Lower lobe of right lung (tissue), 2 donors: Measurements from ENCODE around the gene TACC3. TPM values are rescaled to one million over a fixed set of nuclear protein-coding genes. Genes with fewer than 3 reads are reported as not detected.
A peak's percentile ranks its signal among the peaks of the same experiment; 100 is the strongest.

Experiments used
- ATAC-seq, 2 donors: fragments of 200-7000 bp; cut with Tn5 transposase; one replicate each; pipeline ENCODE4 v1.9.1; 2020 to 2022; ENCODE audit warnings: mild to moderate bottlenecking in 2 of 2, moderate library complexity in 2 of 2
- DNase-seq: peaks from one replicate; pipeline ENCODE4 v3.0.0-alpha.2; 2020
- H3K27ac ChIP-seq: fragments of 200-600 bp; one replicate; pipeline ENCODE4 v1.8.0; 2022
- H3K27me3 ChIP-seq: fragments of 200-600 bp; one replicate; pipeline ENCODE4 v1.8.0; 2022; ENCODE audit warnings: low read depth
- H3K36me3 ChIP-seq: fragments of 200-600 bp; one replicate; pipeline ENCODE4 v1.8.0; 2022; ENCODE audit warnings: mild to moderate bottlenecking
- H3K4me1 ChIP-seq: fragments of 200-600 bp; one replicate; pipeline ENCODE4 v1.8.0; 2022
- H3K4me3 ChIP-seq: fragments of 200-600 bp; one replicate; pipeline ENCODE4 v1.8.0; 2022; ENCODE audit warnings: mild to moderate bottlenecking
- H3K9me3 ChIP-seq: fragments of 200-600 bp; one replicate; pipeline ENCODE4 v1.8.0; 2022
- intact Hi-C: fragments of 100-400 bp; cut with DNase I; formaldehyde crosslinking; loops from one replicate; pipeline ENCODE4 v1.11.0; 2022
- total RNA-seq: library from RNA; stranded (reverse); fragmentation: NEBNext Ultra II Directional; extraction: Animal tissue kit (Norgen Biotek cat#: 25700); gene quantifications from one replicate; pipeline ENCODE4 v1.2.1, GENCODE V29; 2021
- TF ChIP-seq, protein P1 (sequence below): fragments of 200-600 bp; IDR thresholded peaks from one replicate; pipeline ENCODE4 v1.8.0; 2022; ENCODE audit warnings: antibody characterized with exemption, mild to moderate bottlenecking
- donor health status: DM: no; HTN: yes; CAD: no; lungs with severe emphysema.

Gene TACC3
- total RNA-seq, 1 donor from 2014 or later, result 19.3 TPM

DNA sequence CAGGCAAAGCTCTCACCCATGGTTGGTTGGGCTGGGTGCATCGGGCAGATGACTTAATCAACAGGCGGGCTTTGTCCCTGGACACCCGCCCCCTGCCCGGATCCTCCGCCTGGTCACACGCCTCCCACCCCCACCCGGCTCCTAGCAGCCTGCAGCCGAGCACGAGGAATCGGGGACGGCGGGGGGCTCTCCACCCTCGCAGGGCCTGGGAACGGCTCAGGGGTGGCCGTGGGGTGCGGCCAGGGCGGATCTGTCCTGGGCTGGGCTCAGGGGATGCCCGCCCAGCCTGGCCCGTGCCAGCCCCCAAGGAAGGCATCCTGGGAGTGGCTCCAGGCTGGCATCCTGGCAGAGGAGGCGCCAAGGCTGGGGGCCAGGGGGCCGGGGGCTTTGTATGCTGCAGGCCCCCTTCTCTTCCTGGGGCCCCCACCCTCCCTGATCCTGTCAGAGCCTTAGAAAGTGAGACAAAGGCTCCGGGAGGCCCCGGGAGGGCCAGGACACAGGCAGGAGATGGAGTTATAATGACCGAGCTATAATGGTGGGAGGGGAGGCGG, 39.3 kb downstream of the TACC3 start:
- TF ChIP-seq, protein P1, sequence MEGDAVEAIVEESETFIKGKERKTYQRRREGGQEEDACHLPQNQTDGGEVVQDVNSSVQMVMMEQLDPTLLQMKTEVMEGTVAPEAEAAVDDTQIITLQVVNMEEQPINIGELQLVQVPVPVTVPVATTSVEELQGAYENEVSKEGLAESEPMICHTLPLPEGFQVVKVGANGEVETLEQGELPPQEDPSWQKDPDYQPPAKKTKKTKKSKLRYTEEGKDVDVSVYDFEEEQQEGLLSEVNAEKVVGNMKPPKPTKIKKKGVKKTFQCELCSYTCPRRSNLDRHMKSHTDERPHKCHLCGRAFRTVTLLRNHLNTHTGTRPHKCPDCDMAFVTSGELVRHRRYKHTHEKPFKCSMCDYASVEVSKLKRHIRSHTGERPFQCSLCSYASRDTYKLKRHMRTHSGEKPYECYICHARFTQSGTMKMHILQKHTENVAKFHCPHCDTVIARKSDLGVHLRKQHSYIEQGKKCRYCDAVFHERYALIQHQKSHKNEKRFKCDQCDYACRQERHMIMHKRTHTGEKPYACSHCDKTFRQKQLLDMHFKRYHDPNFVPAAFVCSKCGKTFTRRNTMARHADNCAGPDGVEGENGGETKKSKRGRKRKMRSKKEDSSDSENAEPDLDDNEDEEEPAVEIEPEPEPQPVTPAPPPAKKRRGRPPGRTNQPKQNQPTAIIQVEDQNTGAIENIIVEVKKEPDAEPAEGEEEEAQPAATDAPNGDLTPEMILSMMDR, result no peak
- ATAC-seq, result no peak
- H3K4me3 ChIP-seq, result no peak overlapping the region
- peaks cover 7% of the 10 kb centered on the region for H3K27me3 ChIP-seq
- intact Hi-C loops, result no loop called here
- H3K36me3 ChIP-seq, result no peaks in the 10 kb centered on the region
- H3K9me3 ChIP-seq, result no peaks in the 10 kb centered on the region
- DNase-seq, result no peak
- H3K27ac ChIP-seq, result peak overlapping the region; percentile 56
- H3K4me1 ChIP-seq, result peaks cover 18% of the 10 kb centered on the region

DNA sequence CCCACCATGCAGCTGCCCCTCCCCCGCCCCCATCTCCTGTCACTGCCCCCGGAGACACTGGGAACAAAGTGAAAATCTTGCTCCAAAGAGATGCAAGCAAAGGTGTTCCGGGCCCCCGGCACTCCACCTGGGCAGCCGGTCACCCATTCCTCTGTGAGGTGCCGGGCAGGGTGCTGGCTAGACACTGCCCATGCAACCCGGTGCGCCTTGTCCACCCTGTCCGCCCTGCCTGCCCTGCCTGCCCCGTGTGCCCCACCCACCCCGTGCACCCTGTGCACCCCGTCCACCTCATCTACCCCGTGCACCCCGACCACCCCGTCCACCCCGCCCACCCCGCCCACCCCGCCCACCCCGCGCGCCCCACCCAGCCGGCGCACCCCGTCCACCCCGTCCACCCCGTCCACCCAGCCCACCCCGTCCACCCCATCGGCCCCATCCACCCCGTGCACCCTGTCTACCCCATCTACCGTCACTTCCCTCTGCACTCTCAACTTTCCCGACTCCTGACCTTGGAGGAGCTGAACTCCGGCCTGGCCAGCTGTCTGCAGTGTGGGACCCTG, 39.9 kb downstream of the TACC3 start:
- Histone ChIP-seq H3K4me3 (no peak overlapping the region), H3K36me3 (no peaks in the 10 kb centered on the region), H3K27me3 (peaks cover 7% of the 10 kb centered on the region), H3K9me3 (no peaks in the 10 kb centered on the region), H3K4me1 (peaks cover 23% of the 10 kb centered on the region), H3K27ac (no peak overlapping the region)
- ATAC-seq, result no peak
- TF ChIP-seq, protein P1, result no peak
- intact Hi-C loops, result no loop called here
- DNase-seq, result no peak

DNA sequence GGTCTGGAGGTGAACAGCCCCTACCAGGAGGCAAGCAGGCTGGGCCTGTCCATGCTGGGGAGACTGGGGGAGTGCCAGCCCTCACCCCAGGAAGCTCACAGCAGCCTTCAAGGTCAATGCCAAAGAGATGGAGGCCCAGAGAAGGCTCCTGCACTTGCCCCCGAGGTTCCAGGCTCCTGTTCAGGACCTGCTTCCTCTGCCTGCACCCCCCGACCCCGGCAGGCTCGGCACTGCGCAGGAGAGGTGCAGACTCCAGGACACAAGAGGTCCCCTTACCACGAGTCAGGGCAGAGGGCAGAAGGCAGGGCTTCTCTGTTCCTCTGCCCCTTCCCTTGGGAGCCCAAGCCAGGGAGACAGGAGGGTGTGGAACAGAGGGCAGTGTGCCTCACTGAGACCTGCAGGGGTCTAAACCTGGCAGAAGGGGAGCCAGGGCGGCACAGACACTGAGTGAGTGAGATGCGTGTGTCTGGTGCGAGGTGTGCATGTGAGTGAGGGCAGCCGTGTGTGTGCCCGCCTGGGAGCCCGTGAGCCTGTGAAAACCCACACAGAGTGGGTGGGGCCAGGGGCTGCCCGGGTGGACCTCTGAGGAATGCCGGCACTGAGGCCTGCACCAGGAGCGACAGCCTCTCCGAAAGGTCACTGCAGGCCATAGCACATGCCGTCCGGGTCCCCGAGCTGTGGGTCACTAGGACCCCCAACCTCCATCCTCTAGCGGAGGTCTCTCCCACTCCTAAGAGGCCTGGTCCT, 41.1 kb downstream of the TACC3 start:
- TF ChIP-seq, protein P1, result no peak
- no peaks in the 10 kb centered on the region for H3K36me3 ChIP-seq
- no peaks in the 10 kb centered on the region for H3K9me3 ChIP-seq
- ATAC-seq (no peak), DNase-seq (no peak)
- intact Hi-C loops, result no loop called here
- H3K27me3 ChIP-seq, result peaks cover 15% of the 10 kb centered on the region
- peaks cover 31% of the 10 kb centered on the region for H3K4me1 ChIP-seq
- no peak overlapping the region for H3K27ac ChIP-seq
- H3K4me3 ChIP-seq, result no peak overlapping the region

DNA sequence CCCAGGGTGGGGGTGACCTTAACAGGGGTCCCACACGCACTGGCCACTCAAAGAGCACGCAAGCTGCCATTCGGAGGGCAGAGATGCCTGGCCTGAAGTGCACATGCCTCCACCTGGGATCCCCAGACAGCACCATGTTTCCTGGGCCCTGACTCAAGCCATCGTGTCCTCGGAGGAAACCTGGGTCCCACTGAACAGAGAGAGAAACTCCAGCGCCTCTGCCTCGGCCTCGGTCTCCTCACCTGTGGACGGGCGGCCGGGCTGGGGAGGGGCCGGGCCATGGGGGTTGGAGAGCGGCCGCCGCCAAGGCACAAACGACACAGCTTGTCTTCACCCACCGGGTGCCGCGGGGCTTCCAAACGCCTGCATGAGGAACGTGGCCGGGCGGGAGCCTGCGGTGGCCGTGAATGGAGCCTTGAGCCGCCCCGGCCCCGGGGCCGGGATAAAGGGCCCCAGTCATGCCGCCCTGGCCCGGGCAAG, 41.8 kb downstream of the TACC3 start:
- no peak for DNase-seq
- intact Hi-C loops, result no loop called here
- TF ChIP-seq, protein P1, result no peak

DNA sequence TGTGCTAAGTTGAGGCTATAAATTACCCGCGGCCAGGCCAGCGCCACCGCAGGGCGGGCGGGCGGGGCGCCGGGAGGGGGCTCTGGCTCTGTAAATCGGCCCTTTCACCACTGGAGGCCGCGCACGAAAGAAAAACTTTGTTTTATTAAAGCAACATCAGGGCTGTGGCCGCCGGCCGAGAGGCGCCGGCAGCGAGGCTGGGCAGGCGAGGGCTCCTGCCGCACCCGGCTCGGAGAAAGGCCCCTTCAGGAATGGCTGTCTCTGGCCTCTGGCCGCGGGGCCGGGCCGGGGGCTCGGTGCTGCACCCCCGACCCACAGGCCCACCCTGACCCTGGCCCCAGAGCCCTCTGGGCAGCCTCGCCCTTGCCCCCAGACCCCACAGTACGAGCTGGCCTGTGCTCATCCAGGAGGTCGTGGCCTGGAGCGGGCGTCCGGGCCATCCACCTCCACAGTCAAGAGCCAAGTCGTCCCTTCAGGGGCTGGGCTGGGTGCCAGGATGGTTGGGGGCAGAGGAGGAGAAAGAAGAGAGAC, 42.3 kb downstream of the TACC3 start:
- H3K4me1 ChIP-seq, result peaks cover 36% of the 10 kb centered on the region
- peak overlapping the region; percentile 24 for H3K27ac ChIP-seq
- peaks cover 15% of the 10 kb centered on the region for H3K27me3 ChIP-seq
- DNase-seq (no peak), ATAC-seq (peak in 1 of 2 donors; percentile 34)
- TF ChIP-seq, protein P1, result peak; percentile 43
- intact Hi-C loops, result no loop called here
- H3K36me3 ChIP-seq, result no peaks in the 10 kb centered on the region
- peak overlapping the region; percentile 36 for H3K4me3 ChIP-seq
- no peaks in the 10 kb centered on the region for H3K9me3 ChIP-seq

More for the DNA sequence above, 41.8 kb downstream of the TACC3 start:
- no peaks in the 10 kb centered on the region for H3K9me3 ChIP-seq
- ATAC-seq, result no peak
- H3K36me3 ChIP-seq, result no peaks in the 10 kb centered on the region
- H3K27me3 ChIP-seq, result peaks cover 15% of the 10 kb centered on the region
- no peak overlapping the region for H3K27ac ChIP-seq
- peak overlapping the region; percentile 36 for H3K4me3 ChIP-seq
- peaks cover 31% of the 10 kb centered on the region for H3K4me1 ChIP-seq
